H9 (cell line): ENCODE data around the gene ASCC3. TPM values are rescaled to one million over a fixed set of nuclear protein-coding genes. Genes with fewer than 3 reads are reported as not detected.

Experiments
- DNase-seq: peaks from one replicate; pipeline ENCODE4 v3.0.0-alpha.2; 2017
- H2AFZ ChIP-seq: one replicate; pipeline ENCODE4 v1.6.1; 2013; ENCODE audit warnings: mild to moderate bottlenecking, low read length, control low read depth, moderate library complexity
- H2AK5ac ChIP-seq: 2 replicates; pipeline ENCODE4 v1.6.1; 2013; ENCODE audit warnings: low read length, control low read depth, mixed read lengths; ENCODE audit not compliant: insufficient read length
- H2BK120ac ChIP-seq: one replicate; pipeline ENCODE4 v1.6.1; 2013; ENCODE audit warnings: low read depth, mild to moderate bottlenecking, low read length, control low read depth, inconsistent platforms; ENCODE audit not compliant: poor library complexity, severe bottlenecking
- H2BK12ac ChIP-seq: 2 replicates; pipeline ENCODE4 v1.6.1; 2013; ENCODE audit warnings: low read length, control low read depth, mixed read lengths, low read depth; ENCODE audit not compliant: insufficient read length
- H2BK15ac ChIP-seq: 2 replicates; pipeline ENCODE4 v1.6.1; 2013; ENCODE audit warnings: low read depth, low read length, control low read depth
- H2BK20ac ChIP-seq: one replicate; pipeline ENCODE4 v1.6.1; 2013; ENCODE audit warnings: low read depth, mild to moderate bottlenecking, low read length, control low read depth, inconsistent platforms; ENCODE audit not compliant: poor library complexity, severe bottlenecking
- H2BK5ac ChIP-seq: 2 replicates; pipeline ENCODE4 v1.6.1; 2013; ENCODE audit warnings: low read length, control low read depth, mixed read lengths; ENCODE audit not compliant: insufficient read length
- H3K14ac ChIP-seq: 2 replicates; pipeline ENCODE4 v1.6.1; 2013; ENCODE audit warnings: low read length, control low read depth; ENCODE audit not compliant: insufficient read depth
- H3K18ac ChIP-seq: 2 replicates; pipeline ENCODE4 v1.6.1; 2013; ENCODE audit warnings: low read depth, mild to moderate bottlenecking, mixed read lengths, low read length, control low read depth; ENCODE audit not compliant: insufficient read length
- H3K23ac ChIP-seq: 2 replicates; pipeline ENCODE4 v1.6.1; 2013; ENCODE audit warnings: low read length, control low read depth, mixed read lengths, low read depth; ENCODE audit not compliant: insufficient read length
- H3K23me2 ChIP-seq: 2 replicates; pipeline ENCODE4 v1.6.1; 2013; ENCODE audit warnings: low read depth, mild to moderate bottlenecking, mixed read lengths, low read length, control low read depth; ENCODE audit not compliant: insufficient read length, poor library complexity, severe bottlenecking
- H3K27ac ChIP-seq: 2 replicates; pipeline ENCODE4 v1.5.1; 2013; ENCODE audit warnings: low read length, control low read depth, mixed read lengths, low read depth; ENCODE audit not compliant: insufficient read length
- H3K27me3 ChIP-seq: 2 replicates; pipeline ENCODE4 v1.6.1; 2013; ENCODE audit warnings: low read length, control low read depth, inconsistent platforms; ENCODE audit not compliant: insufficient read depth
- H3K4ac ChIP-seq: 2 replicates; pipeline ENCODE4 v1.6.1; 2013; ENCODE audit warnings: low read depth, mild to moderate bottlenecking, control low read depth, inconsistent platforms, low read length, moderate library complexity
- H3K4me1 ChIP-seq: 2 replicates; pipeline ENCODE4 v1.6.1; 2013; ENCODE audit warnings: low read length, control low read depth, inconsistent platforms; ENCODE audit not compliant: insufficient read depth
- H3K4me2 ChIP-seq: 2 replicates; pipeline ENCODE4 v1.6.1; 2013; ENCODE audit warnings: low read length, control low read depth, mixed read lengths; ENCODE audit not compliant: insufficient read length, insufficient read depth
- H3K56ac ChIP-seq: 2 replicates; pipeline ENCODE4 v1.6.1; 2013; ENCODE audit warnings: low read depth, mild to moderate bottlenecking, mixed read lengths, low read length, control low read depth; ENCODE audit not compliant: insufficient read length
- H3K79me1 ChIP-seq: 2 replicates; pipeline ENCODE4 v1.6.1; 2013; ENCODE audit warnings: low read depth, mild to moderate bottlenecking, moderate library complexity, low read length, control low read depth, inconsistent platforms; ENCODE audit not compliant: insufficient read depth, poor library complexity, severe bottlenecking
- H3K79me2 ChIP-seq: 2 replicates; pipeline ENCODE4 v1.6.1; 2013; ENCODE audit warnings: low read length, control low read depth, inconsistent platforms; ENCODE audit not compliant: insufficient read depth
- H3K9ac ChIP-seq: 2 replicates; pipeline ENCODE4 v1.6.1; 2013; ENCODE audit warnings: low read length, control low read depth, mixed read lengths; ENCODE audit not compliant: insufficient read length; ENCODE audit errors: extremely low read depth
- H3K9me3 ChIP-seq: one replicate; pipeline ENCODE4 v1.6.1; 2013; ENCODE audit warnings: low read depth, low read length, inconsistent platforms; ENCODE audit not compliant: control insufficient read depth
- H3T11ph ChIP-seq: one replicate; pipeline ENCODE4 v1.6.1; 2013; ENCODE audit warnings: mild to moderate bottlenecking, low read length, control low read depth, inconsistent platforms
- H4K20me1 ChIP-seq: one replicate; pipeline ENCODE4 v1.6.1; 2013; ENCODE audit not compliant: control insufficient read depth, insufficient read length, insufficient read depth
- H4K5ac ChIP-seq: 2 replicates; pipeline ENCODE4 v1.6.1; 2013; ENCODE audit warnings: low read depth, mild to moderate bottlenecking, mixed read lengths, low read length, control low read depth; ENCODE audit not compliant: insufficient read length
- H4K8ac ChIP-seq: replicated peaks from 2 replicates; pipeline ENCODE4 v1.6.1; 2013; ENCODE audit warnings: low read length, control low read depth, mixed read lengths, low read depth; ENCODE audit not compliant: insufficient read length
- H4K91ac ChIP-seq: 2 replicates; pipeline ENCODE4 v1.6.1; 2013; ENCODE audit warnings: low read depth, mild to moderate bottlenecking, moderate library complexity, mixed read lengths, low read length, control low read depth; ENCODE audit not compliant: insufficient read length
- H3K27ac Mint-ChIP-seq, 3 experiments: 2 replicates in 2 of 3; 3 replicates in 1 of 3; pipeline ENCODE4 v1.8.0; 2020 to 2021; ENCODE audit warnings: mixed read lengths in 3 of 3, mild to moderate bottlenecking in 1 of 3, moderate library complexity in 1 of 3
- H3K27me3 Mint-ChIP-seq: 2 replicates; pipeline ENCODE4 v1.8.0; 2021; ENCODE audit warnings: low read depth, mild to moderate bottlenecking, moderate library complexity, mixed read lengths
- H3K36me3 Mint-ChIP-seq, 3 experiments: 2 replicates in 2 of 3; 3 replicates in 1 of 3; pipeline ENCODE4 v1.8.0; 2020 to 2021; ENCODE audit warnings: low read depth in 3 of 3, mixed read lengths in 3 of 3; ENCODE audit not compliant: insufficient read depth in 1 of 3
- H3K4me1 Mint-ChIP-seq, 2 experiments: 2 replicates each; pipeline ENCODE4 v1.8.0; 2020; ENCODE audit warnings: mixed read lengths in 2 of 2
- H3K4me3 Mint-ChIP-seq, 2 experiments: 2 replicates in 1 of 2; 3 replicates in 1 of 2; pipeline ENCODE4 v1.8.0; 2020 to 2021; ENCODE audit warnings: mild to moderate bottlenecking in 2 of 2, mixed read lengths in 2 of 2, moderate library complexity in 1 of 2
- H3K9me3 Mint-ChIP-seq, 2 experiments: 2 replicates in 1 of 2; 3 replicates in 1 of 2; pipeline ENCODE4 v1.8.0; 2020; ENCODE audit warnings: mild to moderate bottlenecking in 2 of 2, mixed read lengths in 2 of 2, moderate library complexity in 1 of 2
- WGBS: extraction: QIAGEN DNeasy Blood & Tissue Kit; methylation state at CpG from one replicate; pipeline ENCODE4 v1.1.7; 2013; ENCODE audit warnings: missing lambda C conversion rate, low lambda C conversion rate, mixed read lengths; ENCODE audit not compliant: insufficient read length; ENCODE audit errors: extremely low coverage; 5-methylcytosine and 5-hydroxymethylcytosine counted together
- total RNA-seq: library from RNA; stranded (reverse); gene quantifications from 2 replicates; pipeline ENCODE4 v1.2.1, GENCODE V29; 2021
- TF ChIP-seq, protein P1 (sequence below): fragments of 200-600 bp; sonication (generic); conservative IDR thresholded peaks from 3 replicates; pipeline ENCODE4 v1.8.0; 2021; ENCODE audit warnings: antibody characterized with exemption, mild to moderate bottlenecking

The ASCC3 gene
- total RNA-seq, 1 experiment from 2014 or later, result 63.8 TPM

DNA sequence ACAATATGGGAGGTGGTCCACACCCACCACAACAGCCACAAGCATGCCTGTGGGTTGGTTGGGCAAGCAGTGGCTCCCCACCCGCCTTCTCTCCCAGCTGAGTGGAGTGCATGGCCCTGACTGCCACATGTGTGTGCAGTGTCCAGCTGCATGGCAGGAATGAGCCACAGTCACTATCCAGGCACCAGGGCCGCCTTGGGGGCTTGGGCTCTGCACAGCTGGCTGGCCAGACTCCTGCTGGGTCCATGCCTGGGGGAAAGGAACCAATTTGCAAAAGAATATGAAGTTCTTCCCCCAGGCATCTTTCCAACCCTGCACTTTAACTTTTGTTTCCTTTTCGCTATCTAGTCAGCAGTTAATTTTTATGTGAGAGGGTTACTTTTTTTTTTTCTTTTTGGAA is 11.6 kb upstream of the ASCC3 start:
- Histone ChIP-seq H3K4me1 (peaks cover 2% of the 10 kb centered on the region; the same call in 1 of the 2 replicates), H2AK5ac (no peak overlapping the region), H3K9me3 (peaks cover 4% of the 10 kb centered on the region), H2AFZ (no peak overlapping the region), H3K9ac (no peak overlapping the region), H3K56ac (no peak overlapping the region), H2BK12ac (no peak overlapping the region), H3K27ac (no peak overlapping the region), H3K79me2 (no peaks in the 10 kb centered on the region), H3T11ph (no peak overlapping the region), H4K5ac (no peak overlapping the region), H3K18ac (no peak overlapping the region), H3K4ac (no peak overlapping the region), H2BK120ac (no peak overlapping the region), H4K91ac (no peak overlapping the region), H3K23me2 (no peaks in the 10 kb centered on the region), H2BK5ac (no peak overlapping the region), H3K4me2 (peak overlapping the region; percentile 20), H2BK20ac (no peak overlapping the region), H2BK15ac (no peak overlapping the region), H3K27me3 (no peaks in the 10 kb centered on the region), H4K8ac (no peak overlapping the region), H3K14ac (no peak overlapping the region; the same call in 1 of the 2 replicates), H3K23ac (no peak overlapping the region), H3K79me1 (no peaks in the 10 kb centered on the region), H4K20me1 (no peaks in the 10 kb centered on the region)
- H3K4me3 Mint-ChIP-seq, result peak overlapping the region in 1 of 2 experiments; percentile 63; a peak in 2 of 5 replicates
- H3K9me3 Mint-ChIP-seq, result peaks cover 13 to 17% of the 10 kb centered on the region in 2 experiments
- no peaks in the 10 kb centered on the region for H3K27me3 Mint-ChIP-seq
- no CpG with 5 or more reads among the region's 3 CpGs for WGBS
- TF ChIP-seq, protein P1, sequence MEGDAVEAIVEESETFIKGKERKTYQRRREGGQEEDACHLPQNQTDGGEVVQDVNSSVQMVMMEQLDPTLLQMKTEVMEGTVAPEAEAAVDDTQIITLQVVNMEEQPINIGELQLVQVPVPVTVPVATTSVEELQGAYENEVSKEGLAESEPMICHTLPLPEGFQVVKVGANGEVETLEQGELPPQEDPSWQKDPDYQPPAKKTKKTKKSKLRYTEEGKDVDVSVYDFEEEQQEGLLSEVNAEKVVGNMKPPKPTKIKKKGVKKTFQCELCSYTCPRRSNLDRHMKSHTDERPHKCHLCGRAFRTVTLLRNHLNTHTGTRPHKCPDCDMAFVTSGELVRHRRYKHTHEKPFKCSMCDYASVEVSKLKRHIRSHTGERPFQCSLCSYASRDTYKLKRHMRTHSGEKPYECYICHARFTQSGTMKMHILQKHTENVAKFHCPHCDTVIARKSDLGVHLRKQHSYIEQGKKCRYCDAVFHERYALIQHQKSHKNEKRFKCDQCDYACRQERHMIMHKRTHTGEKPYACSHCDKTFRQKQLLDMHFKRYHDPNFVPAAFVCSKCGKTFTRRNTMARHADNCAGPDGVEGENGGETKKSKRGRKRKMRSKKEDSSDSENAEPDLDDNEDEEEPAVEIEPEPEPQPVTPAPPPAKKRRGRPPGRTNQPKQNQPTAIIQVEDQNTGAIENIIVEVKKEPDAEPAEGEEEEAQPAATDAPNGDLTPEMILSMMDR, result no peak
- H3K4me1 Mint-ChIP-seq, result peaks cover 15 to 17% of the 10 kb centered on the region in 2 experiments
- peak overlapping the region; percentile 59 to 93 (median 84); a peak in 5 of 7 replicates for H3K27ac Mint-ChIP-seq
- DNase-seq, result peak; percentile 80
- H3K36me3 Mint-ChIP-seq, result peaks cover 7 to 14% (median 8%) of the 10 kb centered on the region in 3 experiments; a peak in 5 of 7 replicates
